HUDEP-2 (cell line): ENCODE measurements around the gene BAIAP3.

Experiments
- DNase-seq, 76 experiments: peaks; one replicate each; lab custom pipeline; 2025; ENCODE audit not compliant: unreplicated experiment in 76 of 76; lab: John Stamatoyannopoulos, UW

The BAIAP3 gene

GRCh38 chr16:1343428-1344242 lies 10.2 kb downstream of the BAIAP3 start:
- DNase-seq, result no peak

- DNase-seq, result no peak
These were observed 11.1 kb downstream of the BAIAP3 start for GRCh38 chr16:1344499-1344898.

DNA sequence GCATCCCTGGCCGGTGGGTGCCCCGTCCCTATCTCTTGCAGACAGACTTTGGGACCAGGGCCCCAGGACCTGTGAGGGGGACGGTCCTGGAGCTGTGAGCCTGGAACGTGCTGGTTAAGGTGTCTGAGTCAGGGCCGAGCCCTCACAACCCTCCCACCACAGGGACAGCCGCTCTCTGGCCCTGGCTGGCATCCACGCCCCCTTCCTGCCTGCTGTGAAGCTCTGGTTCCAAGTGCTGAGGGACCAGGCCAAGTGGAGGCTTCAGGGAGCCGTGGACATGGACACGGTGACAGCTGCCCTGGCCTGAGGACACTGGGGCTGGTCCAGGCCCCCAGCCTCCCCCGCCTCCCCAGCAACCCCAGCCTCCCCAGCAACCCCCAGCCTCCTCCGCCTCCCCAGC lies 11.6 kb downstream of the BAIAP3 start:
- no peak for DNase-seq

- no peak for DNase-seq
These were observed 12.4 kb downstream of the BAIAP3 start for GRCh38 chr16:1345651-1346421.

GRCh38 chr16:1346422-1347285 lies 13.2 kb downstream of the BAIAP3 start:
- no peak for DNase-seq

- DNase-seq, result no peak
These were observed 13.9 kb downstream of the BAIAP3 start for GRCh38 chr16:1347286-1347855.

GRCh38 chr16:1347962-1348361 lies 14.5 kb downstream of the BAIAP3 start:
- DNase-seq, result no peak

GRCh38 chr16:1348441-1348840 lies 15.0 kb downstream of the BAIAP3 start:
- DNase-seq, result no peak

DNA sequence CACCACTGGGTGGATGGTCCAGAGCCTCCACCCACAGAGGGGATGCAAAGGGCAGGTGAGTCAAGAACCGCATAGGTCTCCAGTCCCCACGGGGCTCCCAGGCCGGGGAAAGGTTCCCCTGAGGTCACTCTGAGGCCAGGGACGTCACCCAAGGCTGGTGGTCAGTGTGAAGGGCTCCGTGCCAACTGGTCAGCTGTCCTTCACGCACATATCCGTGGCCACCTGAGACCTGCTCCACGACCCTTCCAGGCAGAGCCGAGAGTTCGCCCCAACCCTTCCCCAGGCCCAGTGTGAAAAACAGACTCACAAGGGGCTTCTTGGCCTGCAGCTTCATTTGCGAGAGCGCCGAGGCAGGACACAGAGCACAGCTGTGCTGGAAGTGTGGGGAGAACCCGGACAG lies 15.5 kb downstream of the BAIAP3 start:
- no peak for DNase-seq

DNA sequence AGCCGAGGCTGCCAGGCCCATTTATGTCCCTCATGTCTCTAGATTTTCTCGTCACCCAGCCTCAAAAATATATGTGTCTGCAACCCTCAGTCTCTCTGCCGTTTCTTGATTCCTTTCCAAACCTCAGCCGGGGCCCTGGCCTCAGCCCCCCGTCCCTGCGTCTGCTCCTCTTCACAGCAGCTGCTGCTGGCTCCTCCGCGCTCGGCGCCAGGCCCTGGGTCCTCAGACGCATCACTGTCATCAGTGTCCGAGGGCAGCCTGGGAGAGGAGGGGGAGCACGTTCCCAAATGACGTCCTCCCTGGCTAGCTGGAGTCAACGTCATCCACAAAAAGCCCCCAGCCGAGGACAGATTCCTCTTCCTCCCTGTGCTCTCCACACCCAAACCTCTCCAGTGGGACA lies 15.9 kb downstream of the BAIAP3 start:
- no peak for DNase-seq

DNA sequence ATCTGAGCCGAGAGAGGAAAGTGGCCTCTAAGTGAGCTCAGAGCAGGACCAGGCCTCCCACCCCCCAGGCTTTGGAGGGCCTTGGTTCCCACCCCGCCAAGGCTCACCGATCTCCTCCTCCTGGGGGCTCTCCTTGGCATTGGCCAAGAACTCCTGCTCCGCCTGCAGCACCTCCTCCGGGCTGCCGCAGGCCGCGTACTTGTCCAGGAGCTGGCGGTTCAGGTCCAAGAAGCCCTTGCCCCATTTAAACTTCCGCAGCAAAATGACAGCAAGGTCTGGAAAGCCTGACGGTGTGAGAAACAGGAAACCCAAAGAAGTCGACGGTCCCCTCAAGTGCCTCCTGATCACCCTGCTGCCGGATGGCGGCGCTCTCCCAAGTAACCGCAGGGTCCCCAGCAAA lies 16.5 kb downstream of the BAIAP3 start:
- DNase-seq, result no peak

DNA sequence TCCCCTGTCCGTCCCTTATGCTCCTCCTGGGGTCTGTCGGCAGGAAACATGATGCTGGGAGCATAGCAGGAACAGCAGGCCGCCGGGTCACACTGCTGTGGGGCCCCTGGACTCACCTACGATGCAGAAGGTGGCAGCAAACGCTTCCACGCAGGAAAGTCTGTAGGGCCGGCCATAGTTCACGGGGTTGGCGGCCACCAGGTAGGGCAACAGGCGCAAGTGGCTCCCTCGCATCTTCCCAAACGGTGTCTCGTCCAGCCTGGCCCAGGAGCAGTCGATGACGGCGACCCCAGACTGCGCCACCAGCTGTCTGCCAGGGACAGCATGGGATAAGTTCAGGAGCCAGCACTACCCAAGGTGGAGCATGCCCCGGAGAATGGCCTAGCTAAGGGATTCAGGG lies 17.2 kb downstream of the BAIAP3 start:
- DNase-seq, result no peak

- peak in 1 of 76 experiments; percentile 20 for DNase-seq
These were observed 17.8 kb downstream of the BAIAP3 start for GRCh38 chr16:1351215-1351581.

DNA sequence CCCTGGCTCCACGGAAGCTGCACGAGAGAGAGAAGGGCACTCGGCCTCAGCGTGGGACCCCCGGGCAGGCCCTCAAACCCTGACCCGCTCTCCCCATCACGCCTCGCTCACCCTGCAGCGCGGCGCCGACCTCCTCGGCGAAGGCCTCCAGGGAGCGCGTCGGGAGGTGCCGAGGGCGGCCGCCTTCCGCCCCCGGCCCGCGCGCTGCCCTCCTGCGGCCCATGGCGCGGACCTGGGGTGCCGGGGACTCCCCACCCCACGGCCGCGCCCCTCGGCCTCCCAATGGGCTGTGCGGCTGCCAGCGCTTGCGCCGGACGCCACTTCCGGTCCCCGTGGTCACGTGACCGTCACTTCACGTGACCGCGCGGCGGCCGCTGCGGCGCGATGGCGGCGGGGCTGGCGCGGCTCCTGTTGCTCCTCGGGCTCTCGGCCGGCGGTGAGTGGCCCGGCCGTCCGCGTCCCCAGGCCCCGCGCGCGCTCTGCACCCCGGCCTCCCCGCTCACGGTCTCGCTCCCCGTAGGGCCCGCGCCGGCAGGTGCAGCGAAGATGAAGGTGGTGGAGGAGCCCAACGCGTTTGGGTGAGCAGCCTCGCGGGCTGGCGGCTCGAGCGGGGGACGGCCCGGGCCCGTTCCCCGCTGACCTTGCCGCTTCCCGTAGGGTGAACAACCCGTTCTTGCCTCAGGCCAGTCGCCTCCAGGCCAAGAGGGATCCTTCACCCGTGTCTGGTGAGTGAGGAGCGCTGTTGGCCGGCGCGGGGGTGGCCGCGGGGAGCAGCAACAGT lies 18.3 kb downstream of the BAIAP3 start, which contains the start of the genes GNPTG and TSR3:
Gene GNPTG, plus strand, starts transcription at position 350 of the 781 bp plus-strand sequence. Its CDS starts 35 bp downstream, at position 385.
Gene TSR3, minus strand, starts transcription at position 297 of the 781 bp plus-strand sequence. Its CDS starts 74 bp downstream, at position 223.
- peak in 73 of 76 experiments; percentile 7 to 86 (median 72) for DNase-seq

GRCh38 chr16:1354815-1355540 lies 21.5 kb downstream of the BAIAP3 start:
- DNase-seq, result no peak

DNA sequence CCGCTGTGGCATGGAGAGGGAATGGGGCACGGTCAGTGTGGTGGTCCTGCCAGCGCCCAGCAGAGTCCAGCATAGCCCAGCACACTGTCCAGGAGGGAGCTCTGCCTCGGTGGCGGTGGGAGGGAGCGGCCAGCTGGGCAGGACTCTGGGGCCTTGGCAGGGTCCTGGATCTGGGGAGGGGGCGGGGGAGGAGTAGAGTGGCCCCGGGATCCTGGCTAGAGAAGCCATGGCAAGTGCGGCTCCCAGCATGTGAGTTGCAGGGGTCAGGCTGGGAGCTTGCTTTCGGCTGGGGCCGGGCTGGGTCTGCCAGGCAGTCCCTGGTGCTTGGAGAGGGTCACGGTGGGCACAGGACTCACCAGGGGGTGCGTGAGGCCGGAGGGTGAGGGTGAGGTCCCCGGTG lies 22.1 kb downstream of the BAIAP3 start:
- no peak for DNase-seq

DNA sequence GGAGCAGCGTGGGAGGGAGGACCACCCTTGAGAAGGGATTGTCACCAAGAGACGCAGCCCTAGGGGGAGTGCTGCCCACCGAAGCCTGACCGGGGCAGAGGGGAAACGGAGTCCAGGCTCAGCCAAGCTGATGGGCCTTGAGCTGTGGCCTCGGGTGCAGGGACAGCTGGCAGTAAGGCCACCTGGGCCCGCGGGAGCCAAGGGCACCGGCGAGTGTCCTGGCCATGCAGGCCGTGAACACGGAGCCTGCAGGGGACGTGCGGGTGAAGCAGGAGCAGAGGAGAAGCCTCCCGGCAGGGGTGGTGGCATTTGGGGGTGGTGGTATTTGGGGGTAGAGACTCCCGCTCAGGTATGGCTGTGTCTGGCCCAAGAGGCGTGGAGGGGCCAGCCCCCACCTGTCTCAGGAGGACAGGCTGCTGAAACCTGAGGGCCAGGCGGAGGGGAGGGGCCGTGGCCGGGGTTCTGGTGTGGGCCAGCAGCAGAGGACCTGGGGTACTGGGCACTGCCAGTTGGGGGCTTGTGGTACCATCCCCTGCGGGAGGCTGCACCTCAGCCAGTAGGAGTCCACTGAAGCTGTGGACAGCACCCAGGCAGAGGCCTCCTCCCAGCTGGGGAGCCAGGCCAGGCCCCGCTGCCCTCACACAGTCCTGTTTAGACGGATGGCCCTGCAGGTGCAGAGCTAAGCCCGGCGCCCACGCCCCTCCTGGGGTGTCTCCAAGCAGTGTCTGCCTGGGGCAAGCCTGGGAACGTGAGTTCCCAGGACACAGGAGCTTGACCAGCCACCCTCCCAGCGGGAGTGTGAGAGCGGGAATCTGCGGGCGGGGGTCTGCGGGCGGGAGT lies 22.8 kb downstream of the BAIAP3 start:
- DNase-seq, result no peak

GRCh38 chr16:1357906-1358566 lies 24.6 kb downstream of the BAIAP3 start:
- peak in 3 of 76 experiments; percentile 10 to 18 (median 16) for DNase-seq
